HUES48 (cell line): ENCODE results near the gene GALNT1.
"Not testable (repeated sequence)": the region's sequence is repeated elsewhere in the genome, so short reads cannot be mapped to it uniquely, and the experiment has no call there.

Source experiments
- H3K27ac ChIP-seq: one replicate; pipeline ENCODE4 v1.7.0; 2013; ENCODE audit warnings: low read depth, low read length, inconsistent platforms
- H3K27me3 ChIP-seq: 2 replicates; pipeline ENCODE4 v1.6.1; 2013; ENCODE audit warnings: mild to moderate bottlenecking, low read length; ENCODE audit not compliant: control insufficient read depth, insufficient read depth
- H3K36me3 ChIP-seq: 2 replicates; pipeline ENCODE4 v1.6.1; 2013; ENCODE audit warnings: low read length; ENCODE audit not compliant: control insufficient read depth, insufficient read depth
- H3K4me1 ChIP-seq: 2 replicates; pipeline ENCODE4 v1.6.1; 2013; ENCODE audit warnings: mild to moderate bottlenecking, low read length; ENCODE audit not compliant: control insufficient read depth, insufficient read depth
- H3K4me3 ChIP-seq: 2 replicates; pipeline ENCODE4 v1.5.1; 2013; ENCODE audit warnings: mild to moderate bottlenecking, low read depth, low read length
- H3K9ac ChIP-seq: 2 replicates; pipeline ENCODE4 v1.6.1; 2013; ENCODE audit warnings: mild to moderate bottlenecking, low read depth, low read length, moderate library complexity
- H3K9me3 ChIP-seq: 2 replicates; pipeline ENCODE4 v1.6.1; 2013; ENCODE audit warnings: low read length; ENCODE audit not compliant: control insufficient read depth, insufficient read depth

The GALNT1 gene

DNA sequence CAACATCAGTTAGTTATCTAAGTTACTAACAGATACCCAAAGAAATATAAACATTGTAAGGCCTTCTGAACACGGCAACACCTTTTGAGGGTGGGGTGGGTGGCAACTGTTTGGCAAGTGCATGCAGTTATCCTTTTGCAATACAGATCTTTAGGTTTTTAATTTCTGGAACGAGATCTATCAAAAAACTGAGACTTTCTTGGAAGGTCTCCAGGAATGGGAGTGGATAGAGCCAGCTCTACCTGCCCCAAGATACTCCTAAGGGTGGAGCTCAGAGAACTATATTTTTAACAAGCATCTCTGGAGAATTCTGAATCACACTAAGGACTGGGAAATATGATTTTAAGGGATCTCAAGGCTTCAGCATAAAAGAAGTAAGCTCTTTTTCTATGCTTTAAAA, 11.4 kb upstream of the GALNT1 start:
- H3K4me1 ChIP-seq = no peaks in the 10 kb centered on the region
- no peaks in the 10 kb centered on the region for H3K27me3 ChIP-seq
- no peaks in the 10 kb centered on the region for H3K9me3 ChIP-seq
- H3K36me3 ChIP-seq = no peaks in the 10 kb centered on the region
- no peak overlapping the region for H3K27ac ChIP-seq
- no peak overlapping the region for H3K4me3 ChIP-seq
- no peak overlapping the region for H3K9ac ChIP-seq

DNA sequence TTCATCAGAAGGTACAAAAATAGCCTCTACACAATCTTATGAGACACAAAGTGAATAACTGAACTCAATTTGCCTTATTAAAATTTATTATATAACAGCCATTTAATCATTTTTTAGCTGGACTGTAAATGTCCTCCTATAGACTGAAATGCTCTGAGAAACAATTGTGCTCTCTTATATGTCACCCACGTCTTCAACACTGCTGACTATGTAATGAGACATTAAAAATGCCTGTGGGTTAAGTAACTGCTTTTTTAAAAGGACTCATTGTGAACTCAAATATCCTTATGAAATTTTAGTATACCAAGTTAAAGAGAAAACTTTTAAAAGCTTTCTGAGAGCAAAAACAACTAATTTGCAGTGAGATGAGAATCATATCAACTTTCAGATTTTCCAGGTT, 10.4 kb upstream of the GALNT1 start:
- Histone ChIP-seq H3K9me3 (peaks cover 3% of the 10 kb centered on the region; the same call in 1 of the 2 replicates), H3K36me3 (no peaks in the 10 kb centered on the region), H3K4me1 (no peaks in the 10 kb centered on the region), H3K27ac (no peak overlapping the region), H3K4me3 (no peak overlapping the region), H3K9ac (no peak overlapping the region), H3K27me3 (no peaks in the 10 kb centered on the region)

- H3K4me3 ChIP-seq = no peak overlapping the region
- H3K27ac ChIP-seq = no peak overlapping the region
- no peaks in the 10 kb centered on the region for H3K4me1 ChIP-seq
- no peaks in the 10 kb centered on the region for H3K27me3 ChIP-seq
- H3K36me3 ChIP-seq = no peaks in the 10 kb centered on the region
- H3K9ac ChIP-seq = no peak overlapping the region
- H3K9me3 ChIP-seq = peaks cover 3% of the 10 kb centered on the region; the same call in 1 of the 2 replicates
These were observed 8.9 kb upstream of the GALNT1 start for GRCh38 chr18:35572644-35573043.

DNA sequence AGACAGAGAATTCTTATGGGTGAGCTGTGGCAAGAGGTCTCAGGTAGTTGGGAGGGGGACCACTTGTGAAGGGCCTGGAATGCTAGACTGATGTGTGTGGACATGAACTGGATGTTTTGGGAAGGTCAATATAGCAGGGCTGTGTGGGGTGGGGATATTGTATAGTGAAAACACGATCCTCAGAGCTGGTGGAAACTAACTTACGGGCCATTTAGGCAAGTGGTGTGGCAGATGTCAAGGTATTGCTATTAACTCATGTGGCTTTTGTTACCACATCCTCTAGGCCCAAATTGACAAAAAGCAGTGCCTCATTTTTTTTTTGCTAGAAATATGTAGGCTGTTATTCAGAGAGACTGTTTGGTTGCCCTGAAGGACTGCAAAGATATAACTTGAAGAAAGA, 8.0 kb upstream of the GALNT1 start:
- Histone ChIP-seq H3K27ac (no peak overlapping the region), H3K4me3 (no peak overlapping the region), H3K36me3 (no peaks in the 10 kb centered on the region), H3K9ac (no peak overlapping the region), H3K9me3 (peaks cover 3% of the 10 kb centered on the region; the same call in 1 of the 2 replicates), H3K27me3 (no peaks in the 10 kb centered on the region), H3K4me1 (no peaks in the 10 kb centered on the region)

- H3K9me3 ChIP-seq, H3K27ac ChIP-seq, H3K4me3 ChIP-seq, H3K9ac ChIP-seq, H3K36me3 ChIP-seq, H3K4me1 ChIP-seq, H3K27me3 ChIP-seq: not testable (repeated sequence)
These were observed 5.2 kb upstream of the GALNT1 start for GRCh38 chr18:35576240-35576845.

DNA sequence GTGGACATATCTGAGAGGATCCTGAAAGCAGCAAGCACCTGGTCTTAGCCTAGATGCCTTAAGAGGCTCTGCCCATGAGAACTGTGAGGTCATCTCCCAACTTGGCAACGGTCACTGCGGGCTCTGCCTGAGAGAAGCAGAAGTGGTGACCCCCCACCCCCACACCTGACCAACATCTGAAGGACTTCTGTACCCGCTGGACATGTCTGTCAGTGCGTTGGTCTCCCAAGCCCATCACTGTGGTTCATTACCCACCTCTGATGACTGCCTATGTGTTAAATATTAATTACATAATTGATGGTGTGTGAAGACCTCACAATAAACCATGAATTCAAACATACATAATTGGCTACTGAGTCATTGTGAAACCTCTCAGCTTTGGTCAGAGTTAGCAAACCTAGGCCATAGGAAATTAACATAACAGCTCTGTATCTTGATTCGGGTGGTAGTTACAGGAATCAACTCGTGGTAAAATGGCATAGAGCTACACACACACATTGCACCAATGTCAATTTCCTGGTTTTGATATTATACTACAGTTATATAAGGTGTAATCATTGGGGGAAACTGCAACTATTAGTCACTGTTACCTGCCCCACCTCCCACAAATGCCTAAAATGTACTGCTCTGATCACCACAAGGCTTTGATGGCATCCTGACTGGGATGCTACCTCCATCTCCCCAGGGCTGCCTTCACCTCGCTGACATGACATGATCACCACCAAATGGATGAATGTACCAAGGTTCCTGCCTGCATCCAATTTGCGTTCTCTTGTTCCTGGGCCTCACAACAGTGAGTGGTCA, 4.3 kb upstream of the GALNT1 start:
- Histone ChIP-seq H3K27ac (no peak overlapping the region), H3K36me3 (no peaks in the 10 kb centered on the region), H3K9ac (no peak overlapping the region), H3K27me3 (peaks cover 9% of the 10 kb centered on the region; the same call in 1 of the 2 replicates), H3K4me3 (no peak overlapping the region), H3K9me3 (peaks cover 3% of the 10 kb centered on the region; the same call in 1 of the 2 replicates), H3K4me1 (peaks cover 1% of the 10 kb centered on the region; the same call in 1 of the 2 replicates)

- peaks cover 3% of the 10 kb centered on the region; the same call in 1 of the 2 replicates for H3K9me3 ChIP-seq
- peaks cover 9% of the 10 kb centered on the region; the same call in 1 of the 2 replicates for H3K27me3 ChIP-seq
- no peak overlapping the region for H3K9ac ChIP-seq
- peaks cover 13% of the 10 kb centered on the region; the same call in 1 of the 2 replicates for H3K4me1 ChIP-seq
- H3K27ac ChIP-seq = no peak overlapping the region
- H3K4me3 ChIP-seq = no peak overlapping the region
- no peaks in the 10 kb centered on the region for H3K36me3 ChIP-seq
These were observed 3.1 kb upstream of the GALNT1 start for GRCh38 chr18:35578481-35578880.

- Histone ChIP-seq H3K36me3 (no peaks in the 10 kb centered on the region), H3K27ac (no peak overlapping the region), H3K27me3 (peaks cover 9% of the 10 kb centered on the region; the same call in 1 of the 2 replicates), H3K4me1 (peaks cover 13% of the 10 kb centered on the region; the same call in 1 of the 2 replicates), H3K9ac (no peak overlapping the region), H3K4me3 (no peak overlapping the region), H3K9me3 (peaks cover 3% of the 10 kb centered on the region; the same call in 1 of the 2 replicates)
These were observed 2.6 kb upstream of the GALNT1 start for GRCh38 chr18:35578936-35579335.

GRCh38 chr18:35580701-35581539, 620 bp upstream of the GALNT1 start:
- no peaks in the 10 kb centered on the region for H3K36me3 ChIP-seq
- peaks cover 14% of the 10 kb centered on the region for H3K9me3 ChIP-seq
- peak overlapping the region; percentile 69; the same call in 1 of the 2 replicates for H3K9ac ChIP-seq
- peak overlapping the region; percentile 77 for H3K27ac ChIP-seq
- H3K4me3 ChIP-seq = peak overlapping the region; percentile 74
- H3K4me1 ChIP-seq = peaks cover 13% of the 10 kb centered on the region; the same call in 1 of the 2 replicates
- H3K27me3 ChIP-seq = peaks cover 9% of the 10 kb centered on the region; the same call in 1 of the 2 replicates

GRCh38 chr18:35581898-35582641, 530 bp downstream of the GALNT1 start:
- H3K36me3 ChIP-seq = no peaks in the 10 kb centered on the region
- peak overlapping the region; percentile 75 for H3K4me3 ChIP-seq
- peak overlapping the region; percentile 43 for H3K27ac ChIP-seq
- peaks cover 13% of the 10 kb centered on the region for H3K9me3 ChIP-seq
- H3K4me1 ChIP-seq = peaks cover 13% of the 10 kb centered on the region; the same call in 1 of the 2 replicates
- H3K9ac ChIP-seq = peak overlapping the region; percentile 72
- H3K27me3 ChIP-seq = peaks cover 9% of the 10 kb centered on the region; the same call in 1 of the 2 replicates
